B cell (primary cell): ENCODE measurements around the gene XPO1. TPM values are rescaled to one million over a fixed set of nuclear protein-coding genes. Genes with fewer than 3 reads are reported as not detected.

Experiments used
- ATAC-seq: fragments of 200-7000 bp; cut with Tn5 transposase; one replicate; pipeline ENCODE4 v1.10.0; 2021; ENCODE audit warnings: low read depth, mild to moderate bottlenecking, moderate number of reproducible peaks, moderate library complexity
- CTCF ChIA-PET: fragments of 350-600 bp; sonication (Branson Sonifier 250); formaldehyde crosslinking; loops from one replicate; lab custom pipeline; 2021; ENCODE audit warnings: antibody characterized with exemption, inconsistent platforms; lab: Charles Lee
- POLR2A ChIA-PET: fragments of 350-600 bp; sonication (Branson Sonifier 250); formaldehyde crosslinking; loops from one replicate; lab custom pipeline; 2021; ENCODE audit warnings: antibody characterized with exemption; lab: Charles Lee
- DNase-seq: peaks from one replicate; pipeline ENCODE4 v3.0.0; 2013
- H2AFZ ChIP-seq: 2 replicates; pipeline ENCODE4 v1.6.1; 2012; ENCODE audit warnings: mild to moderate bottlenecking, low read depth, low read length; ENCODE audit not compliant: insufficient read depth, poor library complexity, severe bottlenecking
- H3K27ac ChIP-seq, 2 donors: 1 replicate in 1 of 2; 2 replicates in 1 of 2; pipeline ENCODE4 v1.5.1; 2012 to 2013; ENCODE audit warnings: low read length in 2 of 2, mild to moderate bottlenecking in 2 of 2, moderate library complexity in 1 of 2
- H3K27me3 ChIP-seq, 4 experiments: fragments of 200-600 bp in 1 of 4; sonication (generic) in 1 of 4; replicated peaks in 1 of 4; 1 replicate in 2 of 4; 2 replicates in 2 of 4; pipeline versions ENCODE4 v1.6.1 to v1.7.0; 2013 to 2016; ENCODE audit warnings: low read length in 3 of 4, mild to moderate bottlenecking in 2 of 4, mixed read lengths in 1 of 4, moderate library complexity in 1 of 4; ENCODE audit not compliant: insufficient read depth in 4 of 4, control insufficient read depth in 3 of 4; ENCODE audit errors: control extremely low read depth in 1 of 4
- H3K36me3 ChIP-seq, 2 experiments: replicated peaks in 1 of 2; 1 replicate in 1 of 2; 2 replicates in 1 of 2; pipeline versions ENCODE4 v1.6.1 to v1.7.1; 2013; ENCODE audit warnings: low read length in 1 of 2; ENCODE audit not compliant: insufficient read depth in 2 of 2, control insufficient read depth in 1 of 2; ENCODE audit errors: control extremely low read depth in 1 of 2, extremely low read depth in 1 of 2
- H3K4me1 ChIP-seq, 2 donors: fragments of 200-600 bp in 1 of 2; sonication (generic) in 1 of 2; 1 replicate in 1 of 2; 2 replicates in 1 of 2; pipeline versions ENCODE4 v1.5.1 to v1.6.1; 2013 to 2017; ENCODE audit warnings: low read length in 2 of 2; ENCODE audit not compliant: control insufficient read depth in 2 of 2, insufficient read depth in 2 of 2
- H3K4me2 ChIP-seq: replicated peaks from 2 replicates; pipeline ENCODE3; 2012; ENCODE audit warnings: mild to moderate bottlenecking, low read depth, low read length; ENCODE audit not compliant: poor library complexity, severe bottlenecking
- H3K4me3 ChIP-seq, 5 experiments: fragments of 200-600 bp in 1 of 5; sonication (generic) in 1 of 5; 1 replicate in 3 of 5; 2 replicates in 2 of 5; pipeline versions ENCODE4 v1.5.1 to v1.7.0; 2011 to 2016; ENCODE audit warnings: low read length in 4 of 5, mild to moderate bottlenecking in 4 of 5, low read depth in 2 of 5, control low read depth in 1 of 5, moderate library complexity in 1 of 5; ENCODE audit not compliant: insufficient read depth in 1 of 5; ENCODE audit errors: control extremely low read depth in 1 of 5, extremely low read depth in 1 of 5
- H3K79me2 ChIP-seq: fragments of 200-600 bp; sonication (generic); one replicate; pipeline ENCODE4 v1.6.0; 2016; ENCODE audit warnings: low read length; ENCODE audit not compliant: control insufficient read depth, insufficient read depth
- H3K9ac ChIP-seq: fragments of 200-600 bp; sonication (generic); 2 replicates; pipeline ENCODE4 v1.6.1; 2017; ENCODE audit warnings: mild to moderate bottlenecking, low read length, moderate library complexity
- H3K9me3 ChIP-seq, 3 donors: one replicate each; pipeline versions ENCODE4 v1.6.1 to v1.7.1; 2013; ENCODE audit warnings: low read length in 2 of 3; ENCODE audit not compliant: control insufficient read depth in 2 of 3, insufficient read depth in 1 of 3; ENCODE audit errors: control extremely low read depth in 1 of 3
- H4K20me1 ChIP-seq: 2 replicates; pipeline ENCODE4 v1.6.0; 2012; ENCODE audit warnings: mild to moderate bottlenecking, low read length; ENCODE audit not compliant: insufficient read depth, control insufficient read depth, poor library complexity, severe bottlenecking
- H3K27ac Mint-ChIP-seq: one replicate; pipeline ENCODE4 v1.8.0; 2021; ENCODE audit warnings: mixed read lengths
- H3K27me3 Mint-ChIP-seq: one replicate; pipeline ENCODE4 v1.8.0; 2021; ENCODE audit warnings: mixed read lengths
- H3K4me1 Mint-ChIP-seq: one replicate; pipeline ENCODE4 v1.8.0; 2021; ENCODE audit warnings: mixed read lengths
- H3K4me3 Mint-ChIP-seq: one replicate; pipeline ENCODE4 v1.8.0; 2021; ENCODE audit warnings: mixed read lengths
- H3K9me3 Mint-ChIP-seq: one replicate; pipeline ENCODE4 v1.8.0; 2022; ENCODE audit warnings: mixed read lengths; ENCODE audit not compliant: insufficient read depth
- EZH2 ChIP-seq: IDR thresholded peaks from 2 replicates; pipeline ENCODE4 v1.6.1; 2012; ENCODE audit warnings: borderline replicate concordance, low read depth, mild to moderate bottlenecking, moderate library complexity, low read length; ENCODE audit not compliant: insufficient read depth, poor library complexity, severe bottlenecking
- WGBS: methylation state at CpG from one replicate; pipeline ENCODE4 v1.1.5; 2013; ENCODE audit warnings: missing lambda C conversion rate; ENCODE audit not compliant: insufficient coverage; 5-methylcytosine and 5-hydroxymethylcytosine counted together
- intact Hi-C: fragments of 100-400 bp; cut with micrococcal nuclease; formaldehyde crosslinking; loops from one replicate; pipeline ENCODE4 v1.10.0; 2022
- polyA plus RNA-seq: library from polyadenylated mRNA; depleted of rRNA; stranded (reverse); fragments of >200 nt; gene quantifications from 2 replicates; pipeline ENCODE4 v1.2.3, GENCODE V29; 2012
- total RNA-seq, 2 donors: library from RNA; stranded (reverse); fragments of 120-200 nt in 1 of 2; gene quantifications; 1 replicate in 1 of 2; 2 replicates in 1 of 2; pipeline versions ENCODE4 v1.2.3 to v1.2.4, GENCODE V29; 2013 to 2022
- TF ChIP-seq, protein P1 (sequence below): fragments of 200-600 bp; IDR thresholded peaks from one replicate; pipeline ENCODE4 v1.8.0; 2022; ENCODE audit warnings: antibody characterized with exemption, mild to moderate bottlenecking

Gene XPO1
- total and polyA plus RNA-seq, 2 donors (not counting 1 experiment from before 2014, with no cell fraction given): 43.8 to 208 TPM

DNA sequence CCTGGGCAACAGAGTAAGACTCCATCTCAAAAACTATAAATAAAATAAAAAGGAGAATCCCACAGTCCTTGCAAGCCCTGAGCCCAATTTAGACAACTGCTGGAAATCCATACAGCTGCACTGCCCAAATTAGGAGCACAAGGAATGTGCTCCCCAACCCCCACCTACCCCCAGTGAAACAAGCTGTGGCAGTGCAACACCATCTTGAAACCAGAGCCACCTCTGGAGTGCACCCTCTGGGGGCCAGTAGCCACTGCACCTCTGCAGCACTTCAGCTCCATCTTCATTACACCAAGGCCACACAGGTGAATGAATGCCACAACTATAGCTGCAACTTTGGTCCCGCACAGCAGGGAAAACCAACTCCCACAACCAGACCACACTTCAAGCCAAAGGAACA lies 104.5 kb downstream of the XPO1 start:
- H3K9me3 ChIP-seq: peaks cover 0 to 12% (median 4%) of the 10 kb centered on the region in 3 donors
- H2AFZ ChIP-seq: no peak overlapping the region
- Mint-ChIP-seq H3K9me3 (peaks cover under 1% of the 10 kb centered on the region), H3K27ac (peak overlapping the region; percentile 62), H3K4me1 (peaks cover 56% of the 10 kb centered on the region), H3K4me3 (peak overlapping the region; percentile 6), H3K27me3 (no peaks in the 10 kb centered on the region)
- peaks cover 47% of the 10 kb centered on the region for H4K20me1 ChIP-seq
- H3K79me2 ChIP-seq: peaks cover 96% of the 10 kb centered on the region
- no peak overlapping the region for H3K4me3 ChIP-seq
- H3K36me3 ChIP-seq: peaks cover 0 to 1% of the 10 kb centered on the region in 2 experiments
- H3K9ac ChIP-seq: no peak overlapping the region
- ChIA-PET CTCF (interaction anchor here (0.8 kb wide), 1 partner anchor 18 kb away, joined by 5 read pairs; no protein-coding TSS in a partner anchor), POLR2A (no interaction called here)
- TF ChIP-seq EZH2: no peak
- TF ChIP-seq, protein P1, sequence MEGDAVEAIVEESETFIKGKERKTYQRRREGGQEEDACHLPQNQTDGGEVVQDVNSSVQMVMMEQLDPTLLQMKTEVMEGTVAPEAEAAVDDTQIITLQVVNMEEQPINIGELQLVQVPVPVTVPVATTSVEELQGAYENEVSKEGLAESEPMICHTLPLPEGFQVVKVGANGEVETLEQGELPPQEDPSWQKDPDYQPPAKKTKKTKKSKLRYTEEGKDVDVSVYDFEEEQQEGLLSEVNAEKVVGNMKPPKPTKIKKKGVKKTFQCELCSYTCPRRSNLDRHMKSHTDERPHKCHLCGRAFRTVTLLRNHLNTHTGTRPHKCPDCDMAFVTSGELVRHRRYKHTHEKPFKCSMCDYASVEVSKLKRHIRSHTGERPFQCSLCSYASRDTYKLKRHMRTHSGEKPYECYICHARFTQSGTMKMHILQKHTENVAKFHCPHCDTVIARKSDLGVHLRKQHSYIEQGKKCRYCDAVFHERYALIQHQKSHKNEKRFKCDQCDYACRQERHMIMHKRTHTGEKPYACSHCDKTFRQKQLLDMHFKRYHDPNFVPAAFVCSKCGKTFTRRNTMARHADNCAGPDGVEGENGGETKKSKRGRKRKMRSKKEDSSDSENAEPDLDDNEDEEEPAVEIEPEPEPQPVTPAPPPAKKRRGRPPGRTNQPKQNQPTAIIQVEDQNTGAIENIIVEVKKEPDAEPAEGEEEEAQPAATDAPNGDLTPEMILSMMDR: no peak
- intact Hi-C loops: loop anchor here (2.0 kb wide), 1 partner anchor 17 kb away; no protein-coding TSS in a partner anchor
- WGBS: 88% methylated on average over 1 of the region's 1 CpG
- H3K4me1 ChIP-seq: peaks cover 28 to 36% of the 10 kb centered on the region in 2 donors
- DNase-seq (no peak), ATAC-seq (no peak)
- no peaks in the 10 kb centered on the region for H3K27me3 ChIP-seq
- no peak overlapping the region for H3K4me2 ChIP-seq
- H3K27ac ChIP-seq: no peak overlapping the region

DNA sequence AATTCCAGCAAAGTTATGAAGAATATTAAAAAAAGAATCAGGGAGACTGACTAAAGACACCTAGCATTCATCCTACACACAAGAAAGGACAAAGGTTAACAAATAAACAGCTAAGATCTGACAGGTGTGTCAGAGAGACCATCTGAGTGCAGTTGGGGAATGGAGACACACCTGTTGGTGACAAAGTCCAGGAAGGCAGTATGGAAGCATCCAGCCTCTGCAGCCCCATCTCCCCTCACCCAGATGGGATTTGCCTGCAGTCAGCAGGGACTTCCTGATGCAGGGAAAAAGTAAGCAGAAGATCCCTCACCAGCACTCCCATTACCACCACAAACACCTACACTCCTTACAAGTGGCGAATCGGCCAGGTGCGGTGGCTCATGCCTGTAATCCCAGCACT lies 105.2 kb downstream of the XPO1 start:
- H2AFZ ChIP-seq: no peak overlapping the region
- no peak for TF ChIP-seq EZH2
- TF ChIP-seq, protein P1: no peak
- Mint-ChIP-seq H3K4me3 (no peak overlapping the region), H3K27me3 (no peaks in the 10 kb centered on the region), H3K9me3 (no peaks in the 10 kb centered on the region), H3K4me1 (peaks cover 57% of the 10 kb centered on the region), H3K27ac (peak overlapping the region; percentile 53)
- DNase-seq: no peak
- no peaks in the 10 kb centered on the region for H3K27me3 ChIP-seq
- no peak overlapping the region for H3K4me2 ChIP-seq
- peak overlapping the region in 1 of 2 donors; percentile 31 for H3K27ac ChIP-seq
- ATAC-seq: no peak
- CTCF ChIA-PET: interaction anchor here (0.8 kb wide), 1 partner anchor 19 kb away, joined by 5 read pairs; no protein-coding TSS in a partner anchor
- intact Hi-C loops: no loop called here
- peaks cover 0 to 1% of the 10 kb centered on the region in 2 experiments for H3K36me3 ChIP-seq
- WGBS: 100% methylated on average over 3 of the region's 3 CpGs
- POLR2A ChIA-PET: no interaction called here
- peaks cover 96% of the 10 kb centered on the region for H3K79me2 ChIP-seq
- H3K4me3 ChIP-seq: no peak overlapping the region
- no peak overlapping the region for H3K9ac ChIP-seq
- H3K4me1 ChIP-seq: peaks cover 28 to 36% of the 10 kb centered on the region in 2 donors
- peaks cover 52% of the 10 kb centered on the region for H4K20me1 ChIP-seq
- peaks cover 0 to 8% (median 4%) of the 10 kb centered on the region in 3 donors for H3K9me3 ChIP-seq
